Fibroblast of lung (primary cell): ENCODE measurements around the gene CECR2. TPM values are rescaled to one million over a fixed set of nuclear protein-coding genes. Genes with fewer than 3 reads are reported as not detected.
A peak's percentile ranks its signal among the peaks of the same experiment; 100 is the strongest.

Experiments
- DNase-seq, 2 donors: peaks; one replicate each; pipeline versions ENCODE4 v3.0.0 to v3.0.0-alpha.2; 2010; ENCODE audit warnings: low read depth in 2 of 2
- H2AFZ ChIP-seq: 2 replicates; pipeline ENCODE4 v1.5.1; 2012; ENCODE audit warnings: low read length, control low read depth, inconsistent platforms
- H3K27ac ChIP-seq: 2 replicates; pipeline ENCODE4 v1.5.1; 2011; ENCODE audit warnings: low read length, control low read depth; ENCODE audit not compliant: insufficient read depth
- H3K27me3 ChIP-seq: 2 replicates; pipeline ENCODE4 v1.5.1; 2011; ENCODE audit warnings: mild to moderate bottlenecking, low read length; ENCODE audit not compliant: control insufficient read depth, insufficient read depth
- H3K36me3 ChIP-seq: 2 replicates; pipeline ENCODE4 v1.5.1; 2011; ENCODE audit warnings: low read length; ENCODE audit not compliant: control insufficient read depth, insufficient read depth
- H3K4me1 ChIP-seq: 2 replicates; pipeline ENCODE4 v1.5.1; 2011; ENCODE audit warnings: low read length; ENCODE audit not compliant: control insufficient read depth, insufficient read depth; ENCODE audit errors: extremely low read depth
- H3K4me2 ChIP-seq: 2 replicates; pipeline ENCODE4 v1.5.1; 2011; ENCODE audit warnings: low read length, control low read depth; ENCODE audit not compliant: insufficient read depth; ENCODE audit errors: extremely low read depth
- H3K4me3 ChIP-seq, 4 experiments: fragments of 200-600 bp in 1 of 4; sonication (generic) in 1 of 4; replicated peaks in 1 of 4; 2 replicates each; pipeline ENCODE4 v1.5.1; 2011 to 2016; ENCODE audit warnings: low read length in 4 of 4, low read depth in 3 of 4, mild to moderate bottlenecking in 3 of 4, control low read depth in 2 of 4, inconsistent platforms in 1 of 4, mixed read lengths in 1 of 4; ENCODE audit not compliant: insufficient read depth in 1 of 4; ENCODE audit errors: control extremely low read depth in 1 of 4
- H3K79me2 ChIP-seq: 2 replicates; pipeline ENCODE4 v1.5.1; 2012; ENCODE audit warnings: mild to moderate bottlenecking, low read length, inconsistent platforms; ENCODE audit not compliant: control insufficient read depth, insufficient read depth
- H3K9ac ChIP-seq: 2 replicates; pipeline ENCODE4 v1.5.1; 2011; ENCODE audit warnings: mild to moderate bottlenecking, low read length, control low read depth; ENCODE audit not compliant: insufficient read depth
- H3K9me3 ChIP-seq: 2 replicates; pipeline ENCODE4 v1.5.1; 2012; ENCODE audit warnings: low read depth, low read length; ENCODE audit not compliant: control insufficient read depth, insufficient read depth
- H4K20me1 ChIP-seq: 2 replicates; pipeline ENCODE4 v1.5.1; 2011; ENCODE audit warnings: low read length; ENCODE audit not compliant: control insufficient read depth, insufficient read depth; ENCODE audit errors: extremely low read depth
- CTCF ChIP-seq, 2 donors: IDR thresholded peaks in 1 of 2; conservative IDR thresholded peaks in 1 of 2; 1 replicate in 1 of 2; 2 replicates in 1 of 2; pipeline ENCODE4 v1.5.1; 2011 to 2012; ENCODE audit warnings: low read length in 2 of 2, control low read depth in 1 of 2, inconsistent platforms in 1 of 2, low read depth in 1 of 2, mild to moderate bottlenecking in 1 of 2
- EZH2 ChIP-seq: IDR thresholded peaks from 2 replicates; pipeline ENCODE4 v1.5.1; 2012; ENCODE audit warnings: low read length, control low read depth, mild to moderate bottlenecking; ENCODE audit errors: missing control alignments
- polyA plus RNA-seq, 2 donors: library from polyadenylated mRNA; depleted of rRNA in 1 of 2; stranded (reverse) in 1 of 2; unstranded in 1 of 2; fragments of >200 nt; gene quantifications; 2 replicates each; pipeline ENCODE4 v1.2.1, GENCODE V29; 2011 to 2012; ENCODE audit warnings: missing spikeins in 1 of 2
- total RNA-seq: library from RNA; depleted of rRNA; stranded (reverse); fragments of >200 nt; gene quantifications from 2 replicates; pipeline ENCODE4 v1.2.1, GENCODE V29; 2014

Gene CECR2
- total and polyA plus RNA-seq, 2 donors (not counting 1 experiment from before 2014, with no cell fraction given) = under 0.01 to 0.09 TPM

GRCh38 chr22:17371448-17371847, 2.2 kb downstream of the CECR2 start:
- no peak overlapping the region for H3K27ac ChIP-seq
- no peak overlapping the region for H3K4me2 ChIP-seq
- no peaks in the 10 kb centered on the region for H3K4me1 ChIP-seq
- H4K20me1 ChIP-seq = no peaks in the 10 kb centered on the region
- no peaks in the 10 kb centered on the region for H3K9me3 ChIP-seq
- H3K79me2 ChIP-seq = no peaks in the 10 kb centered on the region
- no peak overlapping the region for H2AFZ ChIP-seq
- no peak overlapping the region for H3K9ac ChIP-seq
- no peak for DNase-seq
- H3K27me3 ChIP-seq = peaks cover 31% of the 10 kb centered on the region
- H3K4me3 ChIP-seq = peak overlapping the region in 1 of 4 experiments; percentile 79
- H3K36me3 ChIP-seq = no peaks in the 10 kb centered on the region
- TF ChIP-seq EZH2 (no peak), CTCF (conservative IDR thresholded peaks at IDR 0.05 in 1 of 2, IDR thresholded peaks at IDR 0.05 in 1 of 2; ENCODE audit: low read depth in 1 of 2, low read length in 2 of 2) (no peak)

- no peaks in the 10 kb centered on the region for H4K20me1 ChIP-seq
- H2AFZ ChIP-seq = no peak overlapping the region
- no peaks in the 10 kb centered on the region for H3K4me1 ChIP-seq
- no peaks in the 10 kb centered on the region for H3K79me2 ChIP-seq
- TF ChIP-seq CTCF (conservative IDR thresholded peaks at IDR 0.05 in 1 of 2, IDR thresholded peaks at IDR 0.05 in 1 of 2; ENCODE audit: low read depth in 1 of 2, low read length in 2 of 2) (no peak), EZH2 (no peak)
- no peak for DNase-seq
- H3K36me3 ChIP-seq = no peaks in the 10 kb centered on the region
- H3K4me2 ChIP-seq = no peak overlapping the region
- no peak overlapping the region for H3K9ac ChIP-seq
- H3K27me3 ChIP-seq = peaks cover 16% of the 10 kb centered on the region
- H3K9me3 ChIP-seq = no peaks in the 10 kb centered on the region
- no peak overlapping the region for H3K27ac ChIP-seq
- H3K4me3 ChIP-seq = no peak overlapping the region
Observed at GRCh38 chr22:17373855-17374254, 4.6 kb downstream of the CECR2 start.

- Histone ChIP-seq H3K9ac (no peak overlapping the region), H3K36me3 (no peaks in the 10 kb centered on the region), H3K4me1 (no peaks in the 10 kb centered on the region), H3K9me3 (no peaks in the 10 kb centered on the region), H3K27me3 (peaks cover 7% of the 10 kb centered on the region), H3K4me3 (no peak overlapping the region), H4K20me1 (no peaks in the 10 kb centered on the region), H3K4me2 (no peak overlapping the region), H3K27ac (no peak overlapping the region), H2AFZ (no peak overlapping the region), H3K79me2 (no peaks in the 10 kb centered on the region)
- no peak for DNase-seq
- TF ChIP-seq EZH2 (no peak), CTCF (conservative IDR thresholded peaks at IDR 0.05 in 1 of 2, IDR thresholded peaks at IDR 0.05 in 1 of 2; ENCODE audit: low read depth in 1 of 2, low read length in 2 of 2) (no peak)
Observed at GRCh38 chr22:17375914-17376614, 6.8 kb downstream of the CECR2 start.
